Stimulated activated CD8-positive, alpha-beta memory T cell treated with anti-CD3 and anti-CD28 coated beads, Interleukin-7, amount 100 ng/mL, for 4 hours (primary cell): ENCODE data around the gene ZNF579.
A peak's percentile ranks its signal among the peaks of the same experiment; 100 is the strongest.

ENCODE experiments used
- DNase-seq, 2 donors: peaks; one replicate each; pipeline ENCODE4 v3.0.0-alpha.2; 2020; ENCODE audit warnings: low read depth in 2 of 2

Gene ZNF579

GRCh38 chr19:55580628-55581144 lies at the start of gene ZNF579:
Gene ZNF579 (minus strand): TSS chr19:55580848. CDS start chr19:55579639, 1,209 bp downstream.
- peak; percentile 52 to 60 for DNase-seq

- peak in 1 of 2 donors; percentile 21 for DNase-seq
Measured at GRCh38 chr19:55626350-55626749, 45.7 kb upstream of the ZNF579 start.

GRCh38 chr19:55625004-55625326 lies 44.3 kb upstream of the ZNF579 start:
- DNase-seq, result no peak

GRCh38 chr19:55624109-55625003 lies 43.7 kb upstream of the ZNF579 start, which contains the start of gene ZNF784:
Gene ZNF784 (minus strand): TSS chr19:55624566. CDS start chr19:55624561, 5 bp downstream.
- DNase-seq, result peak; percentile 88

GRCh38 chr19:55623561-55623960 lies 42.9 kb upstream of the ZNF579 start:
- DNase-seq, result no peak

- no peak for DNase-seq
Measured at GRCh38 chr19:55623130-55623529, 42.5 kb upstream of the ZNF579 start.

- no peak for DNase-seq
Measured at GRCh38 chr19:55622242-55622969, 41.8 kb upstream of the ZNF579 start.

- no peak for DNase-seq
Measured at GRCh38 chr19:55621673-55622231, 41.1 kb upstream of the ZNF579 start.

GRCh38 chr19:55621205-55621672 lies 40.6 kb upstream of the ZNF579 start:
- DNase-seq, result no peak

GRCh38 chr19:55620410-55621204 lies 40.0 kb upstream of the ZNF579 start:
- DNase-seq, result peak in 1 of 2 donors; percentile 31

- no peak for DNase-seq
Measured at GRCh38 chr19:55619286-55619685, 38.6 kb upstream of the ZNF579 start.

- no peak for DNase-seq
Measured at GRCh38 chr19:55618426-55618825, 37.8 kb upstream of the ZNF579 start.

- no peak for DNase-seq
Measured at GRCh38 chr19:55617426-55617825, 36.8 kb upstream of the ZNF579 start.

GRCh38 chr19:55616395-55616875 lies 35.8 kb upstream of the ZNF579 start:
- no peak for DNase-seq

- no peak for DNase-seq
Measured at GRCh38 chr19:55615543-55616394, 35.1 kb upstream of the ZNF579 start.

- DNase-seq, result no peak
Measured at GRCh38 chr19:55614711-55615542, 34.3 kb upstream of the ZNF579 start.

- DNase-seq, result no peak
Measured at GRCh38 chr19:55613930-55614710, 33.5 kb upstream of the ZNF579 start.

GRCh38 chr19:55613396-55613795 lies 32.7 kb upstream of the ZNF579 start:
- DNase-seq, result no peak
